Measurements from ENCODE around the gene PRDX3.
"Not testable (repeated sequence)": the region's sequence is repeated elsewhere in the genome, so short reads cannot be mapped to it uniquely, and the experiment has no call there.

PRDX3 gene

GRCh38 chr10:119197921-119198320 is 19.3 kb upstream of the PRDX3 start:
- H3K4me3 ChIP-seq, result no peak overlapping the region

GRCh38 chr10:119191881-119192280 is 13.3 kb upstream of the PRDX3 start:
- Histone ChIP-seq H3K27ac (no peak overlapping the region), H3K4me3 (no peak overlapping the region)
- no peak for DNase-seq (ENCODE audit: low spot score)
- no peak for TF ChIP-seq CTCF (IDR thresholded peaks at IDR 0.05)

More at GRCh38 chr10:119197921-119198320, 19.3 kb upstream of the PRDX3 start:
- TF ChIP-seq CTCF (IDR thresholded peaks at IDR 0.05), result no peak
- H3K27ac ChIP-seq, result no peak overlapping the region
- DNase-seq (ENCODE audit: low spot score), result no peak

GRCh38 chr10:119190954-119191785 is 12.6 kb upstream of the PRDX3 start:
- H3K27ac ChIP-seq, result no peak overlapping the region
- H3K4me3 ChIP-seq, result no peak overlapping the region
- no peak for DNase-seq (ENCODE audit: low spot score)
- TF ChIP-seq CTCF (IDR thresholded peaks at IDR 0.05), result no peak

GRCh38 chr10:119190353-119190752 is 11.7 kb upstream of the PRDX3 start:
- no peak overlapping the region for H3K27ac ChIP-seq
- no peak for DNase-seq (ENCODE audit: low spot score)
- TF ChIP-seq CTCF (IDR thresholded peaks at IDR 0.05), result no peak
- H3K4me3 ChIP-seq, result no peak overlapping the region

GRCh38 chr10:119189811-119190282 is 11.2 kb upstream of the PRDX3 start:
- no peak for DNase-seq (ENCODE audit: low spot score)
- TF ChIP-seq CTCF (IDR thresholded peaks at IDR 0.05), result no peak
- Histone ChIP-seq H3K4me3 (no peak overlapping the region), H3K27ac (no peak overlapping the region)

- Histone ChIP-seq H3K4me3 (no peak overlapping the region), H3K27ac (no peak overlapping the region)
- no peak for TF ChIP-seq CTCF (IDR thresholded peaks at IDR 0.05)
- no peak for DNase-seq (ENCODE audit: low spot score)
Measured at GRCh38 chr10:119183664-119184412, 5.2 kb upstream of the PRDX3 start.

- DNase-seq (ENCODE audit: low spot score); H3K4me3 ChIP-seq; H3K27ac ChIP-seq: not testable (repeated sequence)
Measured at GRCh38 chr10:119180850-119181400, 2.3 kb upstream of the PRDX3 start.
